ENCODE measurements around the gene FAN1.

DNA sequence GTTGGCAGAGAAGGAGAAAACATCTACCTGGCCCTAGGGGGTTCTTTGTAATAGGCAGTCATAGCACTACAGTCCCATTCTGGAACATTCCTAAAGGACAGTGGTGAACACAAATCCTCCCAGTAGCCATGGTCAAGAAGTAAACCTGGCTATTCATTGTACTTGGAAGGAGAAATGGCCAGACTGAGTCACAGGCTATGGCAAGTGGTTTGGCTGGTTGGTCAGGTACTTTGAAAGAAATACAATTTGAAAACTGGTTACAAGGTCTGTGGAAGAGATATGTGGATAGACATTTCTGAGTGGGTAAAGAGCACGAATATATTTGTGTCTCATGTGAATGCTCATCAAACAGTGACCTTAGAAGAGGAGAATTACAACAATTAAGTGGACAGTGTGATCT lies 33.0 kb upstream of the FAN1 start:
- no peak for TF ChIP-seq CTCF (IDR thresholded peaks at IDR 0.05)
- TF ChIP-seq POLR2A (IDR thresholded peaks at IDR 0.05): no peak
